H1 (cell line): ENCODE measurements around the gene CCDC152. TPM values are rescaled to one million over a fixed set of nuclear protein-coding genes. Genes with fewer than 3 reads are reported as not detected.

Experiments
- POLR2A ChIP-seq, 2 experiments: IDR thresholded peaks; 1 replicate in 1 of 2; 2 replicates in 1 of 2; pipeline ENCODE4 v1.6.1; 2011; ENCODE audit warnings: low read depth in 2 of 2, low read length in 2 of 2, mild to moderate bottlenecking in 2 of 2; ENCODE audit errors: control extremely low read depth in 1 of 2
- RBBP5 ChIP-seq: IDR thresholded peaks from 2 replicates; pipeline ENCODE4 v1.7.1; 2012; ENCODE audit warnings: low read depth, mild to moderate bottlenecking, inconsistent platforms, low read length, moderate library complexity, borderline replicate concordance
- polyA plus RNA-seq, 7 experiments: library from polyadenylated mRNA; depleted of rRNA in 3 of 7; stranded (reverse) in 5 of 7; unstranded in 2 of 7; fragments of >200 nt in 5 of 7; fragments of 200-250 nt in 2 of 7; gene quantifications; 1 replicate in 5 of 7; 2 replicates in 1 of 7; 4 replicates in 1 of 7; pipeline versions ENCODE4 v1.2.1 to v1.2.3, GENCODE V29; 2011 to 2013; ENCODE audit warnings: missing spikeins in 2 of 7, mixed read lengths in 2 of 7
- total RNA-seq: library from RNA; stranded (reverse); fragmentation: NEBNext Ultra II Directional; extraction: Animal tissue kit (Norgen Biotek cat#: 25700); gene quantifications from 2 replicates; pipeline ENCODE4 v1.2.1, GENCODE V29; 2021
- TF ChIP-seq, protein P1 (sequence below): fragments of 300-600 bp; sonication (generic); IDR thresholded peaks from 2 replicates; pipeline ENCODE4 v1.7.1; 2012; ENCODE audit warnings: low read length, moderate library complexity, mild to moderate bottlenecking, inconsistent platforms; ENCODE audit not compliant: insufficient replicate concordance

CCDC152 gene
- total and polyA plus RNA-seq, 2 of the 8 experiments (the other 6 are each of a cell fraction or from before 2014, with no cell fraction given): 2.6 to 9.5 TPM

DNA sequence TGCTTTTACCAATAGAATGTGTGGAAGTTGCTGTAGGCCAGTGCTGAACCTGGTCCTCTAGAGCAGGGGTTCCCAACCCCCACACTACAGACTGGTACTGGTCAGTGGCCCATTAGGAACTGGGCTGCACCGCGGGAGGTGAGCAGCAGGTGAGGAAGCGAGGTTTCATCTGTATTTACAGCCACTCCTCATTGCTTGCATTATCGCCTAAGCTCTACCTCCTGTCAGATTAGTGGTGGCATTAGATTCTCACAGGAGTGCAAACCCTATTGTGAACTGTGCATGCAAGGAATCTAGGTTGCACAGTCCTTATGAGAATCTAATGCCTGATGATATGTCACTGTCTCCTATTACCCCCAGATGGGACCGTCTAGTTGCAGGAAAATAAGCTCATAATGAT is 6.1 kb upstream of the CCDC152 start (continued):
- TF ChIP-seq, protein P1, sequence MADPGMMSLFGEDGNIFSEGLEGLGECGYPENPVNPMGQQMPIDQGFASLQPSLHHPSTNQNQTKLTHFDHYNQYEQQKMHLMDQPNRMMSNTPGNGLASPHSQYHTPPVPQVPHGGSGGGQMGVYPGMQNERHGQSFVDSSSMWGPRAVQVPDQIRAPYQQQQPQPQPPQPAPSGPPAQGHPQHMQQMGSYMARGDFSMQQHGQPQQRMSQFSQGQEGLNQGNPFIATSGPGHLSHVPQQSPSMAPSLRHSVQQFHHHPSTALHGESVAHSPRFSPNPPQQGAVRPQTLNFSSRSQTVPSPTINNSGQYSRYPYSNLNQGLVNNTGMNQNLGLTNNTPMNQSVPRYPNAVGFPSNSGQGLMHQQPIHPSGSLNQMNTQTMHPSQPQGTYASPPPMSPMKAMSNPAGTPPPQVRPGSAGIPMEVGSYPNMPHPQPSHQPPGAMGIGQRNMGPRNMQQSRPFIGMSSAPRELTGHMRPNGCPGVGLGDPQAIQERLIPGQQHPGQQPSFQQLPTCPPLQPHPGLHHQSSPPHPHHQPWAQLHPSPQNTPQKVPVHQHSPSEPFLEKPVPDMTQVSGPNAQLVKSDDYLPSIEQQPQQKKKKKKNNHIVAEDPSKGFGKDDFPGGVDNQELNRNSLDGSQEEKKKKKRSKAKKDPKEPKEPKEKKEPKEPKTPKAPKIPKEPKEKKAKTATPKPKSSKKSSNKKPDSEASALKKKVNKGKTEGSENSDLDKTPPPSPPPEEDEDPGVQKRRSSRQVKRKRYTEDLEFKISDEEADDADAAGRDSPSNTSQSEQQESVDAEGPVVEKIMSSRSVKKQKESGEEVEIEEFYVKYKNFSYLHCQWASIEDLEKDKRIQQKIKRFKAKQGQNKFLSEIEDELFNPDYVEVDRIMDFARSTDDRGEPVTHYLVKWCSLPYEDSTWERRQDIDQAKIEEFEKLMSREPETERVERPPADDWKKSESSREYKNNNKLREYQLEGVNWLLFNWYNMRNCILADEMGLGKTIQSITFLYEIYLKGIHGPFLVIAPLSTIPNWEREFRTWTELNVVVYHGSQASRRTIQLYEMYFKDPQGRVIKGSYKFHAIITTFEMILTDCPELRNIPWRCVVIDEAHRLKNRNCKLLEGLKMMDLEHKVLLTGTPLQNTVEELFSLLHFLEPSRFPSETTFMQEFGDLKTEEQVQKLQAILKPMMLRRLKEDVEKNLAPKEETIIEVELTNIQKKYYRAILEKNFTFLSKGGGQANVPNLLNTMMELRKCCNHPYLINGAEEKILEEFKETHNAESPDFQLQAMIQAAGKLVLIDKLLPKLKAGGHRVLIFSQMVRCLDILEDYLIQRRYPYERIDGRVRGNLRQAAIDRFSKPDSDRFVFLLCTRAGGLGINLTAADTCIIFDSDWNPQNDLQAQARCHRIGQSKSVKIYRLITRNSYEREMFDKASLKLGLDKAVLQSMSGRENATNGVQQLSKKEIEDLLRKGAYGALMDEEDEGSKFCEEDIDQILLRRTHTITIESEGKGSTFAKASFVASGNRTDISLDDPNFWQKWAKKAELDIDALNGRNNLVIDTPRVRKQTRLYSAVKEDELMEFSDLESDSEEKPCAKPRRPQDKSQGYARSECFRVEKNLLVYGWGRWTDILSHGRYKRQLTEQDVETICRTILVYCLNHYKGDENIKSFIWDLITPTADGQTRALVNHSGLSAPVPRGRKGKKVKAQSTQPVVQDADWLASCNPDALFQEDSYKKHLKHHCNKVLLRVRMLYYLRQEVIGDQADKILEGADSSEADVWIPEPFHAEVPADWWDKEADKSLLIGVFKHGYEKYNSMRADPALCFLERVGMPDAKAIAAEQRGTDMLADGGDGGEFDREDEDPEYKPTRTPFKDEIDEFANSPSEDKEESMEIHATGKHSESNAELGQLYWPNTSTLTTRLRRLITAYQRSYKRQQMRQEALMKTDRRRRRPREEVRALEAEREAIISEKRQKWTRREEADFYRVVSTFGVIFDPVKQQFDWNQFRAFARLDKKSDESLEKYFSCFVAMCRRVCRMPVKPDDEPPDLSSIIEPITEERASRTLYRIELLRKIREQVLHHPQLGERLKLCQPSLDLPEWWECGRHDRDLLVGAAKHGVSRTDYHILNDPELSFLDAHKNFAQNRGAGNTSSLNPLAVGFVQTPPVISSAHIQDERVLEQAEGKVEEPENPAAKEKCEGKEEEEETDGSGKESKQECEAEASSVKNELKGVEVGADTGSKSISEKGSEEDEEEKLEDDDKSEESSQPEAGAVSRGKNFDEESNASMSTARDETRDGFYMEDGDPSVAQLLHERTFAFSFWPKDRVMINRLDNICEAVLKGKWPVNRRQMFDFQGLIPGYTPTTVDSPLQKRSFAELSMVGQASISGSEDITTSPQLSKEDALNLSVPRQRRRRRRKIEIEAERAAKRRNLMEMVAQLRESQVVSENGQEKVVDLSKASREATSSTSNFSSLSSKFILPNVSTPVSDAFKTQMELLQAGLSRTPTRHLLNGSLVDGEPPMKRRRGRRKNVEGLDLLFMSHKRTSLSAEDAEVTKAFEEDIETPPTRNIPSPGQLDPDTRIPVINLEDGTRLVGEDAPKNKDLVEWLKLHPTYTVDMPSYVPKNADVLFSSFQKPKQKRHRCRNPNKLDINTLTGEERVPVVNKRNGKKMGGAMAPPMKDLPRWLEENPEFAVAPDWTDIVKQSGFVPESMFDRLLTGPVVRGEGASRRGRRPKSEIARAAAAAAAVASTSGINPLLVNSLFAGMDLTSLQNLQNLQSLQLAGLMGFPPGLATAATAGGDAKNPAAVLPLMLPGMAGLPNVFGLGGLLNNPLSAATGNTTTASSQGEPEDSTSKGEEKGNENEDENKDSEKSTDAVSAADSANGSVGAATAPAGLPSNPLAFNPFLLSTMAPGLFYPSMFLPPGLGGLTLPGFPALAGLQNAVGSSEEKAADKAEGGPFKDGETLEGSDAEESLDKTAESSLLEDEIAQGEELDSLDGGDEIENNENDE: no peak
- TF ChIP-seq RBBP5: no peak
- no peak for TF ChIP-seq POLR2A (IDR thresholded peaks at IDR 0.05; ENCODE audit: control extremely low read depth in 1 of 2, low read depth in 2 of 2, low read length in 2 of 2)
- TF ChIP-seq, all 59 proteins: peak for 0
